Posterior vena cava (tissue), 2 donors: ENCODE measurements around the gene KCNB1. TPM values are rescaled to one million over a fixed set of nuclear protein-coding genes. Genes with fewer than 3 reads are reported as not detected.
A peak's percentile ranks its signal among the peaks of the same experiment; 100 is the strongest.
"Not testable (repeated sequence)": the region's sequence is repeated elsewhere in the genome, so short reads cannot be mapped to it uniquely, and the experiment has no call there.

ENCODE experiments used
- DNase-seq: peaks from one replicate; pipeline ENCODE4 v3.0.0-alpha.2; 2020; ENCODE audit warnings: low spot score
- intact Hi-C, 2 donors: fragments of 100-400 bp; cut with DNase I; formaldehyde crosslinking; loops; one replicate each; pipeline versions ENCODE4 v1.14.1 to v1.14.2; 2022 to 2023
- total RNA-seq, 2 donors: library from RNA; stranded (reverse); fragmentation: NEBNext Ultra II Directional; extraction: Animal tissue kit (Norgen Biotek cat#: 25700); gene quantifications; one replicate each; pipeline ENCODE4 v1.2.1, GENCODE V29; 2021
- donor health status: DM: yes; HTN: yes; CAD: no.
- donor health status: DM: yes; HTN: yes; CAD: no.

KCNB1 gene
- total RNA-seq, 2 donors from 2014 or later: 1.6 to 9.7 TPM

GRCh38 chr20:49419785-49420184 lies 62.7 kb downstream of the KCNB1 start:
- peak; percentile 13 for DNase-seq
- intact Hi-C loops: no loop called here

GRCh38 chr20:49418809-49419208 lies 63.7 kb downstream of the KCNB1 start:
- DNase-seq: no peak
- intact Hi-C loops: no loop called here

- intact Hi-C loops: no loop called here
- no peak for DNase-seq
Observed at GRCh38 chr20:49417843-49418555, 64.5 kb downstream of the KCNB1 start.

- intact Hi-C loops: no loop called here
- no peak for DNase-seq
Observed at GRCh38 chr20:49415668-49416044, 66.8 kb downstream of the KCNB1 start.

GRCh38 chr20:49415005-49415667 lies 67.3 kb downstream of the KCNB1 start:
- intact Hi-C loops: no loop called here
- DNase-seq: peak; percentile 24

- DNase-seq: no peak
- intact Hi-C loops: no loop called here
Observed at GRCh38 chr20:49413677-49414076, 68.8 kb downstream of the KCNB1 start.

- intact Hi-C loops: no loop called here
Observed at GRCh38 chr20:49412953-49413352, 69.5 kb downstream of the KCNB1 start.

GRCh38 chr20:49412254-49412653 lies 70.2 kb downstream of the KCNB1 start:
- DNase-seq: no peak
- intact Hi-C loops: no loop called here

More at GRCh38 chr20:49412953-49413352, 69.5 kb downstream of the KCNB1 start:
- DNase-seq: no peak

- no peak for DNase-seq
- intact Hi-C loops: no loop called here
Observed at GRCh38 chr20:49411221-49411925, 71.1 kb downstream of the KCNB1 start.

- DNase-seq: peak; percentile 44
- intact Hi-C loops: not testable (repeated sequence)
Observed at GRCh38 chr20:49409975-49410621, 72.4 kb downstream of the KCNB1 start.

- intact Hi-C loops: no loop called here
- DNase-seq: peak; percentile 69
Observed at GRCh38 chr20:49409302-49409974, 73.0 kb downstream of the KCNB1 start.

GRCh38 chr20:49408509-49409104 lies 73.9 kb downstream of the KCNB1 start:
- intact Hi-C loops: no loop called here

GRCh38 chr20:49406666-49407065 lies 75.8 kb downstream of the KCNB1 start:
- intact Hi-C loops: no loop called here
- DNase-seq: peak; percentile 56

More at GRCh38 chr20:49408509-49409104, 73.9 kb downstream of the KCNB1 start:
- DNase-seq: peak; percentile 29

- intact Hi-C loops: no loop called here
- peak; percentile 31 for DNase-seq
Observed at GRCh38 chr20:49405696-49406095, 76.8 kb downstream of the KCNB1 start.

- intact Hi-C loops: no loop called here
- peak; percentile 50 for DNase-seq
Observed at GRCh38 chr20:49405062-49405683, 77.3 kb downstream of the KCNB1 start.

GRCh38 chr20:49404461-49404860 lies 78.0 kb downstream of the KCNB1 start:
- intact Hi-C loops: no loop called here
- peak; percentile 53 for DNase-seq

GRCh38 chr20:49403911-49404310 lies 78.6 kb downstream of the KCNB1 start:
- peak; percentile 66 for DNase-seq
- intact Hi-C loops: no loop called here

GRCh38 chr20:49403012-49403411 lies 79.5 kb downstream of the KCNB1 start:
- no peak for DNase-seq
- intact Hi-C loops: no loop called here
